ENCODE measurements around the gene CYP2D6. TPM values are rescaled to one million over a fixed set of nuclear protein-coding genes. Genes with fewer than 3 reads are reported as not detected.

CYP2D6 gene
- total RNA-seq, 1 experiment from 2014 or later: 2.0 TPM

DNA sequence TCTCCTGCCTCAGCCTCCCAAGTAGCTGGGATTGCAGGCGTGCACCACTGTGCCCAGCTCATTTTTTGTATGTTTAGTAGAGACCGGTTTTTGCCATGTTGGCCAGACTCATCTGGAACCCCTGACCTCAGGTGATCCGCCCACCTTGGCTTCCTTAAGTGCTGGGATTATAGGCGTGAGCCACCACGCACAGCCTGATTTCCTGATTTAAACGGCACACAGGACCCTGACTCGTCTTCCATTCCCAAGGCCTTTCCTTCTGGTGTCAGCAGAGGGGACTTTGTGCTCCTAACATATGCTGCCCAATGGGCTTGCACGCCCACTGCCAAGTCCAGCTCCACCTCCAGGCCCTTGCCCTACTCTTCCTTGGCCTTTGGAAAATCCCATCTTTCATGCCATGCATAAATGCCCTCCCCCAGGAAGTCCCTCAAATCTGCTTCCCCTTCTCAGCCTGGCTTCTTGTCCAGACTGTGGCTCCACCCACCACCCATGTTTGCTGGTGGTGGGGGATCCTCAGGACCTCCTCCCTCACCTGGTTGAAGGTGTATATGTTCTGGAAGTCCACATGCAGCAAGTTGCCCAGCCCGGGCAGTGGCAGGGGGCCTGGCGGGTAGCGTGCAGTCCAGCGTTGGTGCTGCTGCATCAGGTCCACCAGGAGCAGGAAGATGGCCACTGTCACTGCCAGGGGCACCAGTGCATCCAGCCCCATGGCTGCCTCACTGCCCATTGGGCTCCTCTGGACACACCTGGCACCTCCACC, 23.9 kb upstream of the CYP2D6 start:
- intact Hi-C loops (cut with micrococcal nuclease): no loop called here
- Mint-ChIP-seq H3K27me3 (ENCODE audit: insufficient read depth, unreplicated experiment) (no peaks in the 10 kb centered on the region), H3K9me3 (ENCODE audit: unreplicated experiment) (no peaks in the 10 kb centered on the region), H3K36me3 (ENCODE audit: insufficient read depth, unreplicated experiment) (peaks cover 44% of the 10 kb centered on the region), H3K4me1 (ENCODE audit: insufficient read depth, unreplicated experiment) (peaks cover 7% of the 10 kb centered on the region), H3K4me3 (ENCODE audit: unreplicated experiment) (no peak overlapping the region), H3K27ac (ENCODE audit: low read depth, unreplicated experiment) (no peak overlapping the region)
- TF ChIP-seq, protein P1, sequence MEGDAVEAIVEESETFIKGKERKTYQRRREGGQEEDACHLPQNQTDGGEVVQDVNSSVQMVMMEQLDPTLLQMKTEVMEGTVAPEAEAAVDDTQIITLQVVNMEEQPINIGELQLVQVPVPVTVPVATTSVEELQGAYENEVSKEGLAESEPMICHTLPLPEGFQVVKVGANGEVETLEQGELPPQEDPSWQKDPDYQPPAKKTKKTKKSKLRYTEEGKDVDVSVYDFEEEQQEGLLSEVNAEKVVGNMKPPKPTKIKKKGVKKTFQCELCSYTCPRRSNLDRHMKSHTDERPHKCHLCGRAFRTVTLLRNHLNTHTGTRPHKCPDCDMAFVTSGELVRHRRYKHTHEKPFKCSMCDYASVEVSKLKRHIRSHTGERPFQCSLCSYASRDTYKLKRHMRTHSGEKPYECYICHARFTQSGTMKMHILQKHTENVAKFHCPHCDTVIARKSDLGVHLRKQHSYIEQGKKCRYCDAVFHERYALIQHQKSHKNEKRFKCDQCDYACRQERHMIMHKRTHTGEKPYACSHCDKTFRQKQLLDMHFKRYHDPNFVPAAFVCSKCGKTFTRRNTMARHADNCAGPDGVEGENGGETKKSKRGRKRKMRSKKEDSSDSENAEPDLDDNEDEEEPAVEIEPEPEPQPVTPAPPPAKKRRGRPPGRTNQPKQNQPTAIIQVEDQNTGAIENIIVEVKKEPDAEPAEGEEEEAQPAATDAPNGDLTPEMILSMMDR (IDR thresholded peaks at IDR 0.05; ENCODE audit: unreplicated experiment): no peak
- POLR2A ChIA-PET: no interaction called here
- CTCF ChIA-PET: no interaction called here
- DNase-seq (ENCODE audit: unreplicated experiment): no peak
- BruUV-seq (replicated peaks): no TSS peak

DNA sequence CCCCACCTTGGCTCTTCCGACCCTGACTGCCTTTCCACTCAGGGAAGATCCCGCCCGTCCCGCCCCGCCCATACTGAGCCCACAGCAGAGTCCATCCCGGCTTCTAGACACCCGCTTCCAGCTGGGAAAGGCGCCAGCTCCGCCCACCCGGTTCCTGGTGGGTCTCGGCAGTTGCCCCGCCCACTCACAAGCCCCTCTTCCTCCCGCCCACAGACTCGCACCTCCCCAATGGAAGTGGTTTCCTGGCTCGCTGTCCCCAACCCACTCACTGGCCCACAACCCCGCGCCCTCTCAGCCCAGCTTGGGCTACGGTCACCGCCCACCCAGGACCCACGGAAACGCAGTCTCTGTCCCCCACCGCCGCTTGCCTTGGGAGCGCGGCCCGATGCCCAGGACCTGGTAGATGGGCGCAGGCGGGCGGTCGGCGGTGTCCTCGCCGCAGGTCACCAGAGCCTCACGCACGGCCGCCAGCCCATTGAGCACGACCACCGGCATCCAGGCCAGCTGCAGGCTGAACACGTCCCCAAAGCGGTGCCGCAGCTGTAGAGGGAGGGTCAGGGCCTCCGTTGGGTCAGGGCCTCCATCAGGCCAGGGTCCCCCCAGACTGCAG, 22.2 kb upstream of the CYP2D6 start:
- Mint-ChIP-seq H3K9me3 (ENCODE audit: unreplicated experiment) (no peaks in the 10 kb centered on the region), H3K4me3 (ENCODE audit: unreplicated experiment) (no peak overlapping the region), H3K4me1 (ENCODE audit: insufficient read depth, unreplicated experiment) (peaks cover 7% of the 10 kb centered on the region), H3K27ac (ENCODE audit: low read depth, unreplicated experiment) (no peak overlapping the region), H3K27me3 (ENCODE audit: insufficient read depth, unreplicated experiment) (no peaks in the 10 kb centered on the region), H3K36me3 (ENCODE audit: insufficient read depth, unreplicated experiment) (peaks cover 40% of the 10 kb centered on the region)
- TF ChIP-seq, protein P1 (IDR thresholded peaks at IDR 0.05; ENCODE audit: unreplicated experiment): no peak
- no peak for DNase-seq (ENCODE audit: unreplicated experiment)
- intact Hi-C loops (cut with micrococcal nuclease): no loop called here
- CTCF ChIA-PET: no interaction called here
- no TSS peak for BruUV-seq (replicated peaks)
- POLR2A ChIA-PET: no interaction called here

DNA sequence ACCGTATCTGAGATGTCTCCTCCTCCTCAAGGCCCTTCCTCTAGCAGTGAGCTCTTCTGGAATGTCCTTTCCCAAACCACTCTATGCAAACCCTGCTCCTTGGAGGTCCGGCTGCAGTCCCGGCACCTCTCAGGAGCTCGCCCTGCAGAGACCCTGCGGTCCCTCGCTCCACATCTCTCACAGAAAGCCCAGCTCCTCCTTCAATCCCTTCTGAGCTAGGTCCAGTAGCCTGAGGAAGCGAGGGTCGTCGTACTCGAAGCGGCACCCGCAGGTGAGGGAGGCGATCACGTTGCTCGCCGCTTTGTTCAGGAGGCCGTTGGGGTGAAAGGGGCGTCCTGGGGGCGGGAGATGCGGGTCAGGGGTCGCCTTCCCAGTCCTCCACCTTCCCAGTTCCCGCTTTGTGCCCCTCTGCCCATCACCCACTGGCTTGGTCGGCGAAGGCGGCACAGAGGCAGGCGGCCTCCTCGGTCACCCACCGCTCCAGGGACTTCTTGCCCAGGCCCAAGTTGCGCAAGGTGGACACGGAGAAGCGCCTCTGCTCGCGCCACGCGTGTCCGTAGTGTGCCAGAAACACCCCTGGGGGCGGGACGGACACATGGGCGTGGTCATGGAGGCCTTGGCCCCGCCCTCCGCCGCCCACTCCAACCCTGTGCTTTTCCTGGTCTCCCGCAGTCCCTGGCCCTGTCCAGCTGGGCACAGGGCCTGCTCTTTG, 21.5 kb upstream of the CYP2D6 start:
- CTCF ChIA-PET: no interaction called here
- H3K36me3 Mint-ChIP-seq (ENCODE audit: insufficient read depth, unreplicated experiment): peaks cover 38% of the 10 kb centered on the region
- TF ChIP-seq, protein P1 (IDR thresholded peaks at IDR 0.05; ENCODE audit: unreplicated experiment): no peak
- H3K4me1 Mint-ChIP-seq (ENCODE audit: insufficient read depth, unreplicated experiment): peaks cover 7% of the 10 kb centered on the region
- no peak for DNase-seq (ENCODE audit: unreplicated experiment)
- BruUV-seq (replicated peaks): no TSS peak
- H3K9me3 Mint-ChIP-seq (ENCODE audit: unreplicated experiment): no peaks in the 10 kb centered on the region
- intact Hi-C loops (cut with micrococcal nuclease): no loop called here
- H3K27ac Mint-ChIP-seq (ENCODE audit: low read depth, unreplicated experiment): no peak overlapping the region
- H3K4me3 Mint-ChIP-seq (ENCODE audit: unreplicated experiment): no peak overlapping the region
- POLR2A ChIA-PET: interaction anchor here (0.6 kb wide), 1 partner anchor 32 kb away, joined by 3 read pairs; no protein-coding TSS in a partner anchor
- no peaks in the 10 kb centered on the region for H3K27me3 Mint-ChIP-seq (ENCODE audit: insufficient read depth, unreplicated experiment)

Measured in MCF 10A (cell line).